HepG2 (cell line): ENCODE measurements around the gene ATXN7L3. TPM values are rescaled to one million over a fixed set of nuclear protein-coding genes. Genes with fewer than 3 reads are reported as not detected.

Source experiments
- CEBPZ ChIP-seq: IDR thresholded peaks from 2 replicates; pipeline ENCODE4 v1.6.1; 2012; ENCODE audit warnings: low read length, improper control_type of control experiment
- CERS6 ChIP-seq: sonication (generic); formaldehyde crosslinking; IDR thresholded peaks from 2 replicates; pipeline ENCODE4 v1.5.0; 2020; ENCODE audit warnings: missing genetic modification reagents
- ERF ChIP-seq: IDR thresholded peaks from 2 replicates; pipeline ENCODE4 v1.6.1; 2018; ENCODE audit warnings: missing biosample characterization, missing genetic modification reagents
- HDAC1 ChIP-seq: sonication (generic); formaldehyde crosslinking; IDR thresholded peaks from 2 replicates; pipeline ENCODE4 v1.5.1; 2020; ENCODE audit warnings: mild to moderate bottlenecking, missing genetic modification reagents
- IKZF5 ChIP-seq: IDR thresholded peaks from 2 replicates; pipeline ENCODE4 v1.6.1; 2018; ENCODE audit warnings: missing genetic modification reagents, mild to moderate bottlenecking, missing compliant biosample characterization
- JUNB ChIP-seq: sonication (generic); formaldehyde crosslinking; IDR thresholded peaks from 2 replicates; pipeline ENCODE4 v1.8.0; 2022; ENCODE audit warnings: missing genetic modification reagents, mild to moderate bottlenecking, borderline replicate concordance
- MAZ ChIP-seq, 2 experiments: sonication (generic) in 1 of 2; formaldehyde crosslinking in 1 of 2; IDR thresholded peaks; 2 replicates each; pipeline versions ENCODE4 v1.5.0 to v1.6.1; 2012 to 2020; ENCODE audit warnings: low read depth in 2 of 2, mild to moderate bottlenecking in 2 of 2, borderline replicate concordance in 1 of 2, improper control_type of control experiment in 1 of 2, low read length in 1 of 2, missing genetic modification reagents in 1 of 2, moderate library complexity in 1 of 2
- MTF2 ChIP-seq: sonication (generic); formaldehyde crosslinking; IDR thresholded peaks from 2 replicates; pipeline ENCODE4 v1.5.0; 2020; ENCODE audit warnings: missing genetic modification reagents, borderline replicate concordance
- NAIF1 ChIP-seq: sonication (generic); formaldehyde crosslinking; IDR thresholded peaks from 2 replicates; pipeline ENCODE4 v1.5.0; 2020; ENCODE audit warnings: mild to moderate bottlenecking, missing genetic modification reagents, borderline replicate concordance
- TFE3 ChIP-seq: IDR thresholded peaks from 2 replicates; pipeline ENCODE4 v1.6.1; 2016
- TSC22D2 ChIP-seq: sonication (generic); formaldehyde crosslinking; IDR thresholded peaks from 2 replicates; pipeline ENCODE4 v1.5.1; 2020; ENCODE audit warnings: missing genetic modification reagents, mild to moderate bottlenecking, borderline replicate concordance
- ZBTB3 ChIP-seq: sonication (generic); formaldehyde crosslinking; IDR thresholded peaks from 2 replicates; pipeline ENCODE4 v1.4.0; 2020; ENCODE audit warnings: low read depth, mild to moderate bottlenecking, moderate library complexity, missing genetic modification reagents, borderline replicate concordance
- ZNF121 ChIP-seq: sonication (generic); formaldehyde crosslinking; IDR thresholded peaks from 2 replicates; pipeline ENCODE4 v1.5.0; 2020; ENCODE audit warnings: mild to moderate bottlenecking, missing genetic modification reagents
- ZNF326 ChIP-seq: sonication (generic); formaldehyde crosslinking; IDR thresholded peaks from 2 replicates; pipeline ENCODE4 v1.4.0; 2020; ENCODE audit warnings: missing genetic modification reagents, borderline replicate concordance
- ZNF33A ChIP-seq: sonication (generic); formaldehyde crosslinking; IDR thresholded peaks from 2 replicates; pipeline ENCODE4 v1.5.1; 2020; ENCODE audit warnings: missing genetic modification reagents, mild to moderate bottlenecking, moderate library complexity, borderline replicate concordance
- ZNF513 ChIP-seq: sonication (generic); formaldehyde crosslinking; conservative IDR thresholded peaks from 2 replicates; pipeline ENCODE4 v1.5.0; 2020; ENCODE audit warnings: missing genetic modification reagents
- ZNF639 ChIP-seq: conservative IDR thresholded peaks from 2 replicates; pipeline ENCODE4 v1.6.1; 2018; ENCODE audit warnings: missing genetic modification reagents
- polyA plus RNA-seq, 8 experiments: library from polyadenylated mRNA; depleted of rRNA in 3 of 8; stranded (reverse) in 7 of 8; unstranded in 1 of 8; fragments of >200 nt; fragmentation: Illumina TruSeq in 4 of 8; extraction: Trizol in 4 of 8; gene quantifications; 2 replicates each; pipeline versions ENCODE4 v1.2.1 to v1.2.3, GENCODE V29; 2011 to 2016; ENCODE audit warnings: low read depth in 4 of 8, missing spikeins in 1 of 8, mixed read lengths in 1 of 8; ENCODE audit not compliant: insufficient read depth in 1 of 8
- total RNA-seq, 5 experiments: library from RNA; depleted of rRNA; stranded (reverse); fragments of >200 nt; fragmentation: Illumina TruSeq; extraction: Trizol; gene quantifications; 2 replicates each; pipeline ENCODE4 v1.2.3, GENCODE V29; 2016; ENCODE audit warnings: low read depth in 1 of 5

Gene ATXN7L3
- total and polyA plus RNA-seq, 2 of the 13 experiments (the other 11 are each of a cell fraction or from before 2014, with no cell fraction given): 44.5 to 59.1 TPM

- TF ChIP-seq TFE3 (CRISPR knock-in tag) (0 out of 2 replicates have a peak, but pooled peaks have one; percentile 2), ZNF33A (CRISPR knock-in tag) (no peak), NAIF1 (CRISPR knock-in tag) (no peak), ERF (CRISPR knock-in tag) (no peak), ZNF639 (CRISPR knock-in tag) (no peak), CERS6 (CRISPR knock-in tag) (no peak), JUNB (CRISPR knock-in tag) (no peak), ZNF513 (CRISPR knock-in tag) (no peak), TSC22D2 (CRISPR knock-in tag) (no peak), ZNF326 (no peak), CEBPZ (no peak), MTF2 (CRISPR knock-in tag) (no peak), IKZF5 (CRISPR knock-in tag) (no peak), HDAC1 (no peak; the same call in none of the 2 replicates), MAZ (IDR thresholded peaks at IDR 0.05; ENCODE audit: borderline replicate concordance, low read depth, low read length) (no peak), MAZ (CRISPR knock-in tag; IDR thresholded peaks at IDR 0.05; ENCODE audit: low read depth) (no peak), ZNF121 (CRISPR knock-in tag) (no peak), ZBTB3 (CRISPR knock-in tag) (0 out of 2 replicates have a peak, but pooled peaks have one; percentile 40)
Observed at GRCh38 chr17:44187131-44187899, 12.4 kb downstream of the ATXN7L3 start (continued).
